Measurements from ENCODE around the gene TAF12.
"Not testable (repeated sequence)": the region's sequence is repeated elsewhere in the genome, so short reads cannot be mapped to it uniquely, and the experiment has no call there.

Gene TAF12, protein sequence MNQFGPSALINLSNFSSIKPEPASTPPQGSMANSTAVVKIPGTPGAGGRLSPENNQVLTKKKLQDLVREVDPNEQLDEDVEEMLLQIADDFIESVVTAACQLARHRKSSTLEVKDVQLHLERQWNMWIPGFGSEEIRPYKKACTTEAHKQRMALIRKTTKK

DNA sequence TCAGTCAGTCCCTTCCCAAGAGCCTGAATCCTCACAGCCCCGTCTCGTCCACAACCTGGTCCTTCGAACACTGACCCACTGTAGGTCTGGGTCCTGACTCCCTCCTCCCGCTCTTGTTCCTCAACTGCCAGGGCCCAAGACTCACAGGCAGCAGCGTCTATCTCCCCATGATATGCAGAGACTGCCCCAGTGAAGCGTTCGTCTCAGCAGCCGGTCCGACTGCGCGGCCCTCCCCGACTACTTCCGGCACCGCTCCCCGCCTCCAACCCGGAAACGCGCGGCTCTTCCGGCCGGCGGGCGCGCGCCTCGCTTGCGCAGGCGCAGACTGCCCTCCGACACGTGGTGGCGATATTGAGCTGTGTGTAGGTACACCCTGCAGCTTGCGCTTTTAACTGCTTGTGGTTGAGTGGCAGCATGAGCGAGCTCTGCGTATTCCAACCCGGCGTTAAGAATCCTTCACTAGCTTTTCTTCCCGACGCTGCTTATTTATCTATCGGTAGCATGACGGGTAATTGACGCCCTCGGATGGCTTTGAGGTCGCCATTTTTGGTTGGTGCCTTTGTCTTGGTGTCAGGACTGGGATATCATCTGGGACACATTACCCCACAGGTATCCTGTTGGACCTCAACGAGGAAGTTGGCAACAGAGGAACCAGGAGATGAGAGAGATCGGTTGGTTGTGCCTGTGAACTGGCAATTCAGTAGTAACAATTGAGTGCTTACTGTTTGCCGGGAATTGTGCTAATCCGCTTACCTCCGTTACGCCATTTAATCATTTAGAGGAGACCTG lies at the start of gene TAF12:
TAF12 (minus strand) TSS at position 221 of the 789 bp plus-strand sequence. CDS start 20,986 bp downstream, outside the sequence.
- peak; percentile 91 to 96 for DNase-seq

DNA sequence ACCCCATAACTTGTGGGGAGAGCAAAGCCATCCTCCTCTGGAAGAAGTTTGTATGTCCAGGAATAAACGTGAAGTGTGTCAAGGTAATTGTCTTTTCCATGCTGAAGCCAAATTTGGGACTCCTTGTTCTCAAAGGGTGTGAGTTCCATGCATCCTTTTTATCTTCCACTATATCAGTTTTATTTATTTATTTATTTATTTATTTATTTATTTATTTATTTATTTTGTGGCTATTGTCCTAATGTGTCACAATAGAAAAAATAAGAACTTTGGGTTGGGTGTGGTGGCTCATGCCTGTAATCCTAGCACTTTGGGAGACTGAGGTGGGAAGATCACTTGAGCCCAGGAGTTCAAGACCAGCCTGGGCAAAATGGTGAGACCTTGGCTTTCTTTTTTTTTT lies 48.8 kb upstream of the TAF12 start:
- not testable (repeated sequence) for DNase-seq

DNA sequence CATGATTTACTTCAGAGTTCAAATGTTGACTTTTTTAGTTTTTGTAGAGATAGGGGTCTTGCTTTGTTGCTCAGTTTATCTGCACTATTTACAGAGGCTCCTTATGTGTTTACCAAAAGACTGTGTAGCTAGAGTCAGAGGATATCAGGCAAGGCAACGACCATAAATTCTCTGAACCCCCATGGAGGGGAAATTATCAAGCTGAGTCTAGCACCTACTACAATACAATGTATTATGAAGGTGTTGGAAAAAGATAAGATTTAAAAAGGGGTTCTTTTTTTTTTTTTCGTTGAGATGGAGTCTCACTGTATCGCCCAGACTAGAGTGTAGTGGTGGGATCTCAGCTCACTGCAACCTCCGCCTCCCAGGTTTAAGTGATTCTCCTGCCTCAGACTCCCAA lies 42.1 kb upstream of the TAF12 start:
- no peak for DNase-seq

DNA sequence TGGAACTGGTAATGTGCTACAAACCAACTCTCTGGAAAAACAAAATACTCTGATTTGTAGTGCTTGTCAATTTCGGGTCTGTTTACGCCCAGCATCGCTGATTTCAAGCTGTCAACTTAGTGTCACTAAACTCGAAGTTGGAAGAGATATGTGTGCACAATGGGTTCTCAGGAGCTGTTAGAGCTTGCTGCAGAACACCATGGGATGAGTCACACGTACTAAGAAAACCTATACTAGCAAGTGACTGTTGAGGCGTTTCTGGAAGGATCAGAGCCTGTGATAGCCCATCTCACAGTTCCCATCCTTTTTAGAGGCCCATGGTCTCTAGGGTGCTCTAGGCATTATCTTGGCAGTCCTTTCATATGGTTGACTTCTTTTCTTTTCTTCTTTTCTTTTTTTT lies 40.0 kb upstream of the TAF12 start:
- DNase-seq: no peak

DNA sequence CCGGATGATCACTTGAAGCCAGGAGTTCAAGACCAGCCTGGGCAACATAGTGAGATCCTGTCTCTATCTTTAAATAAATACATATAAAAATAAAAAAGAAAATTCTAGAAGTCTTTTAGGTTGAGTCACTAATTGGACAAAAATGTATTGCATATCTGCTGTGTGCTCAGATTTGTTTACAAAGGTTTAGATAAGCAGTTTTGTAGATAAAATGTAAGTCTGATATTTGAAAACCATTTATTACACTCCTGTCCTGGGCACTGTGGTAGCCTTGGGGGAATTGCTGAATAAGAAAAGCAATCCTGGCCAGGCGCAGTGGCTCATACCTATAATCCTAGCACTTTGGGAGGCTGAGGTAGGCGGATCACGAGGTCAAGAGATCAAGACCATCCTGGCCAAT lies 37.3 kb upstream of the TAF12 start:
- DNase-seq: no peak

DNA sequence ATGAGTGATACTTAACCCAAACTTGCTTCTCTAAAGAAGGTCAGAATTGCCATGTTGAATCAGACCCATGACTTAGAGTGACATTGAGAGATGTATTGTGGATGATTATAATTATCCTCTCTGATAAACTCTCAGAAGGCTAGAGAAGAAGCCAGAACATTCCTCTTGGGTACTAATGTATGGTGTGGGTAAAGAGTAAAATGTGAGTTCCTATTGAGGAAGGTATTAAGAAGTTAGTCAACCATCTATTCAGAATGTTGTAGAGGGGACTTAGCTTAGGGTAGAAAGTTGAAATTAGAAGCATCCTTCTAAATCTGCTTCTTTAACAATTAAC lies 33.0 kb upstream of the TAF12 start:
- DNase-seq: no peak

DNA sequence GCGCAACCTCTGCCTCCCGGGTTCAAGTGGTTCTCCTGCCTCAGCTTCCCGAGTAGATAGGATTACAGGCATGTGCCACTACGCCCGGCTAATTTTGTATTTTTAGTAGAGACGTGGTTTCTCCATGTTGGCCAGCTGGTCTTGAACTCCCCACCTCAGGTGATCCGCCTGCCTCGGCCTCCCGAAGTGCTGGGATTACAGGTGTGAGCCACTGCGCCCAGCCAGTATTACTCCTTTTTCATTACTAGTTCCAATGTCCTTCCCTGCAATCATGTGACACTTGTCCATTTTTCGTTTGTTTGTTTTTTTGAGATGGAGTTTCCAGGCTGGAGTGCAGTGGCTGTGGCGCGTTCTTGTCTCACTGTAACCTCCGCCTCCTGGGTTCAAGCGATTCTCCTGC lies 30.1 kb upstream of the TAF12 start:
- DNase-seq: not testable (repeated sequence)

DNA sequence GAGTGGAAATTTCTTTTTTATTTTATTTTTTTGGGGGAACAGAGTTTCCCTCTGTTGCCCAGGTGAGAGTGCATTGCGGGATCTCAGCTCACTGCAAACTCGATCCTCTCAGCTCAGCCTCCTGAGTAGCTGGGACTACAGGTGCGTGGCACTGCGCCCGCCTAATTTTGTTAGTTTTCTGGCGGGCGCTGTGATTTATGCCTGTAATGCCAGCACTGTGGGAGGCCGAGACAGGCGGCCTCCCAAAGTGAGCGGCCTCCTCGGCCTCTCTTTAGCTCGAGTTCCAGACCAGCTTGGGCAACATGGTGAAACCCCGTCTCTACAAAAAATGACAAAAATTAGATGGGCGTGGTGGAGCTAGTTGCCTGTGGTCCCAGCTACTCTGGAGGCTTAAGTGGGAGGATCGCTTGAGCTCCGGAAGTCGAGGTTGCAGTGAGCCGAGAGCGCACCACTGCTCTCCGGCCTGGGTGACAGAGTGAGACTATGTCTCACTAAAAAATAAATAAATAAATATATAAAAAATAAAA lies 28.4 kb upstream of the TAF12 start:
- no peak for DNase-seq

DNA sequence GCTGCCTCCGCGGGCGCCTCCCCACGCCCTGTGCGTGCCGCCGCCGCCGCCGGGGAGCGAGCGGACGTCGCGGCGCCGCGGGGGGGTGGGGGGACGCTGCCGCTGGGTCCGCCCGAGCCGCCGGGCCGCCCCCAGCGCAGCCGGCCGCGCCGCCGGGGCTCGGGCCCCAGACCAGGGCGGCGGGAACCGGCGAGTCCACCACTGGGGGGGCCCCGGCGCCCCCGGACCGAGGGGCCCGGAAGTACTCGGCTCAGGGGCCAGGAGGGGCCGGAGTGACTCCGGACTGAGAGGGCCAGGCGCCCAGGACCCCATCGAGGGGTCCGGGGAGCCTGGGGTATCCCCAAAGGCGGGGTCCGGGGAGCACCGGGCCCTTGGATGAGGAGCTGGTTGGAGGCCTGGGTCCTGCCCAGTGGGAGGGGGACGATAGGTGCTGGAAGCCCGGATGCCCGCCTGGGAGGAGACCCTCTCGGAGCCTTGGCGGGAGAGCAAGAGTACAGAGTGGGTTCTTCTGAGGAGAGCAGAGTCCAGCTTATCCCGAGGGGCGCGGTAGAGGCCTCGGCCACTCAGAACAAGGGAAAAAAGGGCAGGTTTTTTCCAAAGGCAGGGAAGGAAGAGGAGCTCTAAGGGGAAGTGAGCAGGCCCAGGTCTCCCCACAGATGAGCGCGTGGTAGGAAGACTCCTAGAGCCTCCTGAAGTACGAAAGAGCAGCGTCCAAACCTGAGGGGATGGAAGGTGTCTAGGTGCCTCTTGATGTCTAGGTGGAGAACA lies 26.3 kb upstream of the TAF12 start:
- peak in 1 of 2 experiments; percentile 88 for DNase-seq

DNA sequence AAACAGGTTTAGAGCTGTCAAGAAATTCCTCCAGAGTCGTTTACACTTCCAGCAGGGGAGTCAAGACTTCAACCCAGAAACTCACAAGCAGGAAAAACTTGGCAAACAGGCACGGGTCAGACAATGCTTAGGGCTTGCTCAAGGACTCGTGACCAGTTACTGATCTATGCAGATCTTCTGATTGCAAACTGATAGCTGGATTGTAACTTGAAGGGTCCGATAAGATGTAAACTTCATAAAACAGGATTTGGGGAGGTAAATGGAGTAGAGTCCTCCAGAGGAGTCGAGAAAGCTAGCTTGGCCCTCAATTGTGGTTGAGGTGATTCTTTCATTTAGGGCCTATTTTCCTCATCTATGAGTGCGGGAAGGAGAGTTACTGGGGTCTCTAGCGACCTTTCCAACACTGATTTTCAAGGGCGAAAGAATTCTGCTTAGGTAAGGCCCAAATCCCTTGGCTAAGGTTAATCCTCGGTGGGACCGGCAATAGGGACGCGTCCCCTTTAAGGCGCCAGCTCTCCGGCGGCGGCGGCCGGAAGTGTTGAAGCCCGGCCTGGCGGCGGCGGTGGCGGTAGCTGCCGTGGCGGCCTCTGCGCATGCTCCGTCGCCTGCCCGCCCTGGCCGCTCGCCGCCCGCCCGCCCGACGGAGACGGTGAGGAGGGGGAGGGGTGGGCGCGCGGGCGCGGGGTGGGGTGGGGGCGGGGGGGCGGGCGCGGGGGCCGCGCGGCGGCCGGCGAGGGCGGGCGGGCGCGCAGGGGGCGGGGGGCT lies 25.5 kb upstream of the TAF12 start, which contains the start of gene GMEB1:
GMEB1 (plus strand) TSS at position 594 of the 765 bp plus-strand sequence. CDS start 14,829 bp downstream, outside the sequence.
- peak; percentile 92 to 94 for DNase-seq

DNA sequence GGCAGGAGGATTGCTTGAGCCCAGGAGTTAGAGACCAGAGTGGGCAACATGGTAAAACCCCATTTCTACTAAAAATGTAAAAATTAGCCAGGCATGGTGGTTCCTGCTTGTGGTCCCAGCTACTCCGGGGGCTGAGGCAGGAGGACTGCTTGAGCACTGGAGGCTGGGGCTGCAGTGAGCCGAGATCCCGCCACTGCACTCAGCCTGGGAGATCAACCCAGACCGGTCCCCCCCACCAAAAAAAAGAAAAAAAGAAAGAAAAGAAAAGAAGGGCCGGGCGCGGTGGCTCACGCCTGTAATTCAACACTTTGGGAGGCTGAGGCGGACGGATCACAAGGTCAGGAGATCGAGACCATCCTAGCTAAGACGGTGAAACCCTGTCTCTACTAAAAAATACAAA lies 23.9 kb upstream of the TAF12 start:
- DNase-seq: no peak

DNA sequence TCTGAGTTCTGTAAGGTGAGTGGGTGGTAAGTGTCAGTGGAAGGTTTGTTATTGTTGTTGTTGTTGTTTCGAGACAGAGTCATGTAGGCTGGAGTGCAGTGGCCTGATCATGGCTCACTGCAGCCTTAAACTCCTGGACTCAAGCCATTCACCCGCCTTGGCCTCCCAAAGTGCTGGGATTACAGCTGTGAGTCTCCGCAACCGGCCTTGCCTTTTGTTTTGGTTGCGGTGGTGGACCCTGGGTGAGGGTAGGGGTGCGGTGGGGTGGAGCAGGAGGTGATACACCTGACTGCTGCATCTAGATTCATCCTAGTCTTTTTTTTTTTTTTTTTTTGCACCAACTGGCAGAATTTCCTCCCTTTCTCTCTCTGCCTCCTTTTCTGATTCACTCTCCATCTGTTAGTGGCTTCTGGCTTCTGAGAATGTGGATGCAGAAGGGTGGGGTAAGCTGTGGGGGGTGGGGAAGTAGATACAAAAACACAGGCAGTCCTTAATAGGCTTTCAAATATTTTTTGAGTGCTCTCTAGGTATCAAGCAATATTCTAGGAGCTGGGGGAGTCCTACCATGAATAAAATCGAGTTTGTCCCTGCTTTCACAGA lies 21.1 kb upstream of the TAF12 start:
- DNase-seq: no peak

DNA sequence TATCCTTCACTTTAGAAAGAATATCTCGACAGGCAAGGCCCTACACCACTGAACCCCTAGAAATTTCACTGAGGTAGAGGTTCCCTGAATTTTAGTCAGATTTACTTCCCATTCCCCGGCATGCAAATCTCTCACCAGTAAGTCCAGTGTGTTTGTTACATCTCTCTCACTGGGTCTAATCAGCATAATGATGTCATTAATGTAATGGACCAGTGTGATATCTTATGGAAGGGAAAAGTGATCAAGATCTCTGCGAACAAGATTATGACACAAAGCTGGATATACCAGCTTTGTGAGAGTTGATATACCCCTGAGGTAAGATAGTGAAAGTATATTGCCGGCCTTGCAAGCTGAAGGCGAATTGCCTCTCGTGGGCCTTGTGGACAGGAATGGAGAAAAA lies 13.5 kb upstream of the TAF12 start:
- no peak for DNase-seq

DNA sequence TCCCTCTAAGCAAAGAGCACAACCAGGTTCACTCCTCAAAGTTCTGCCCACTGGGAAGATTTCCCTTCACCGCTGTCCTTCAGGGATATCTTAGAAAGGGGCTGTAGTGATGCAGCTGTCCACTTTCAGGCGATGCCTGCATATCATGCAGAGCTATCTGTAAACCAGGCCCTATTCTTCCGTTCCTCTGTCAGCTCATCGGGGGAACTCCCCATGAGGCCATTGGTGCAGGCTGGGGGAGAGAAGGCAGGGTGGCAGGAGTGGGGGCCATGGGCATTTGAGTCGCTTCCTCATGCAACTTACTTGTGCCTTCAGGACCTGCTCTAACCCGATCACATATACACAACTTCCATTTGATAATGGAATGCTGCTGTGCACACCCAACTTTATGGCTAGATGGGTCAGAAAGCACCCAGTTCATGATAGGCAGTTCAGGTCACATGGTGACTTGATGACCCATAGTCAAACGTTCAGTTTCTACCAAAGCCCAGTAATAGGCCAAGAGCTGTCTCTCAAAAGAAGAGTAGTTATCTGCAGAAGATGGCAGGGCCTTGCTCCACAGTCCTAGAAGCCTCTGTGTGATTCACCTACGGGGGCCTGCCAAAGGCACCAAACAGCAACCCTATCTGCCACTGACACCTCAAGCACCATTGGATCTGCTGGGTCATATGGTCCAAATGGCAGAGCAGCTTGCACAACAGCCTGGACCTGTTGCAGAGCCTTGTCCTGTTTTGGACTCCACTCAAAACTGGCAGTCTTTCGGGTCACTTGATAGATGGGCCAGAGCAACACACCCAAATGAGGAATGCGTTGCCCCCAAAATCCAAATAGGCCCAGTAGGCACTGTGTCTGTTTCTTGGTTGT lies 12.8 kb upstream of the TAF12 start:
- DNase-seq: not testable (repeated sequence)

DNA sequence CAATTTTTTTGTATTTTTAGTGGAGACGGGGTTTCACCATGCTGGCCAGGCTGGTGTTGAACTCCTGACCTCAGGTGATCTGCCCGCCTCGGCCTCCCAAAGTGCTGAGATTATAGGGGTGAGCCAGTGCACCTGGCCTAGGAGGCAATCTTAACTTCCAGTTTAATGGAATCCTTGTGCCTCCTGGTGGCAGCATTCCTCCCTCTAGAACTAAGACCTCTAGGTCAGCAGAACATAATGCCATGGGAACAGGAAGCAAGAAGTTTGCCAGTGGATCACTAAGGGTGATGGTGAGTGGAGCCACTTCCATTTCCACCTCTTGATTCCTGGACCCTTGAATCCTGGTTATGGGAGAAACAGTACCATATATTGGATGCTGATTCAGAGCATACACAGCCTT lies 11.0 kb upstream of the TAF12 start:
- not testable (repeated sequence) for DNase-seq

DNA sequence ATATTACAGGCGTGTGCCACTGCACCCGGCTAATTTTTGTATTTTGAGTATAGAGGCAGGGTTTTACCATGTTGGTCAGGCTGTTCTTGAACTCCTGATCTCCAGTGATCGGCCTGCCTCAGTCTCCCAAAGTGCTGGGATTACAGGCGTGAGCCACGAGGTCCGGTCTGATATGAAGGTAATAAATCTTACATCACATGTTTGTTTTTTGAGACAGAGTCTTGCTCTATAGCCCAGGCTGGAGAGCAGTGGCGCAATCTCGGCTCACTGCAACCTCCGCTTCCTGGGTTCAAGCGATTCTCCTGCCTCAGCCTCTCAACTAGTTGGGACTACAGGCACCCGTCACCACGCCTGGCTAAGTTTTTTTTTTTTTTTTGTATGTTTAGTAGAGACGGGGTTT lies 10.2 kb upstream of the TAF12 start:
- DNase-seq: not testable (repeated sequence)

DNA sequence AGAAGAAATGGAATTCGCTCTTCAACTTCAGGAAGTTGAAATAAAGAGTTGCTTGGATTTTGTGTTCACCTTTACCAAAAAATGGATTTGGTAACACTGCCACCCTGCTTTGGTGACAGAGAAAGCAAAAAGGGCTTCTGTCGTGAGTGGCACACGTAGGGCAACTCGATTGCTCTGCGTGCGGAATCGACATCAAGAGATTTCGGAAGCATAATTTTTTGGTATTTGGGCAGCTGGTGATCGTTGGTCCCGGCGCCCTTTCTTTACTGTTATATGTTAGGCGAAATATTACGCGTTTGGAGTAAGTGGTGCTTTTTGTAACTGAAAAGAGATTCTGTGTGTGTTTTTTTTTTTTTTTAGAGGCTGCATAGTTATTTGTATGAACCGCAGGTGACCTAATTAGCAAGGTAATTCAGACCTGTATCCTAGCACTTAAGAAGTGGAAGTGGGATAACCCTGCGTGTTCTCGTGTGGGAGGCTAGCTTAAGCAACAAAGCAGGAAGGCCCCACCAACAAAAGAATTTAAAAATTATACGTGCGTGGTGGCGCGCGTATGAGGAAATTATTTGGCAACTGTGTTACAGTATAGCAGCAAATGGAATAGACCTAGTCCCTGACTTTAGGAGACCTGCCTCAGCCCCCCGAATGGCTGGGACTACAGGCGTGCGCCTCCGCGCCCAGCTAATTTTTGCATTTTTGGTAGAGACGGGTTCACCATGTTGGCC lies 5.8 kb upstream of the TAF12 start, which contains the start of gene RNU11:
RNU11 (plus strand) TSS at position 127 of the 725 bp plus-strand sequence.
- peak; percentile 94 to 98 for DNase-seq

DNA sequence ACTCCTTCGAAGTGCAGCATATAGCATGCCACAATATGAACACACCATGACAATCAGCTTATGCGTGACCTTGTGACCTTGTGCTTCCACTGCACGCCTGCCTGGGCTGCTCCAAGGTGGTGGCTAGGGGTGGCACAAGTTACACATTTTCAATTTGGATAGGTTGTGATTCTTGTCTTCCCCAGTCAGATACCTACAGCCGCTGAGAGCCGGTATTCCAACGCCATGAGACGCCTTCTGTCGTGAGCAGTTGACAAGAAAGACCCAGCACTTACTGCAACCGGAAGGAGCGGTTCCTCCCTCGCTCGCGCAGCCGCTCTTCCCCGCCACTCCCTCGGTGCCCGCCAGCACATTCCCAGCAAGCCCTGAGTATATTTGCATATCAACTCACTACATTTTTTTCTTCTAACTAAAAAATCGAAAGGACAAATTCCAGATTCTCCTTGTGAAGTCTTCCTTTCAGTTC lies 5.2 kb upstream of the TAF12 start:
- peak; percentile 88 to 92 for DNase-seq

DNA sequence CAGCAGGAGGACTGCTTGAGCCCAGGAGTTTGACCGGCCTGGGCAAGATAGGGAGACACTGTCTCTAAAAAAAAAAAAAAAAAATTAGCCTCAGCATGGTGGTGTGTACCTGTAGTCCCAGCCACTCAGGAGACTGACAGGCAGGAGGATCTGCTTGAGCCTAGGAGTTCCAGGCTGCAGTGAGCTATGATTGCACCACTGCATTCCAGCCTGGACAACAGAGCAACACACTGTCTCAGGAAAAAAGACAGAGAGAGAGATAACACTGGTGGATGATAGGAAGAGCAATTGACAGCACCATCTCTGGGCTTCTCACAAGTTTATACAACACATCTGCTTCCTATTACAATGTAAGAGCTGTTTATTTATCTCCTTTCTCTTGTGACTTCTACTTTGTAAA lies 3.2 kb upstream of the TAF12 start:
- no peak for DNase-seq

DNA sequence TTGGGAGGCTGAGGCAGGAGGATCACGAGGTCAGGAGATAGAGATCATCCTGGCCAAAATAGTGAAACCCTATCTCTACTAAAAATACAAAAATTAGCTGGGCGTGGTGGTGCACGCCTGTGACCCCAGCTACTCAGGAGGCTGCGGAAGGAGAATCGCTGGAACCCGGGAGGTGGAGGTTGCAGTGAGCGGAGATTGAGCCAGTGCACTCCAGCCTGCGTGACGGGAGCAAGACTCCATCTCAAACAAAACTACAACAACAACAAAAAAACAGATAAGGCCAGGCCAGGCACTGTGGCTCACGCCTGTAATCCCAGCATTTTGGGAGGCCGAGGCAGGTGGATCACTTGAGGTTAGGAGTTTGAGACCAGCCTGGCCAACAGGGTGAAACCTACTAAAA lies 2.5 kb upstream of the TAF12 start:
- not testable (repeated sequence) for DNase-seq
